ENCODE data around the gene VPS52. TPM values are rescaled to one million over a fixed set of nuclear protein-coding genes. Genes with fewer than 3 reads are reported as not detected.

Gene VPS52
- total RNA-seq, 1 donor from 2014 or later, result 33.9 TPM

- no peak for DNase-seq (ENCODE audit: low read depth)
- H3K4me3 ChIP-seq (ENCODE audit: low read depth, low read length), result peak within 1 kb of the TSS; percentile 74
- TF ChIP-seq CTCF (conservative IDR thresholded peaks at IDR 0.05; ENCODE audit: low read depth, low read length), result no peak
These were observed 42.2 kb upstream of the VPS52 start, which contains the start of gene TAPBP for GRCh38 chr6:33313709-33314514. Gene TAPBP (minus strand): TSS chr6:33314078. CDS start chr6:33314041, 37 bp downstream.

DNA sequence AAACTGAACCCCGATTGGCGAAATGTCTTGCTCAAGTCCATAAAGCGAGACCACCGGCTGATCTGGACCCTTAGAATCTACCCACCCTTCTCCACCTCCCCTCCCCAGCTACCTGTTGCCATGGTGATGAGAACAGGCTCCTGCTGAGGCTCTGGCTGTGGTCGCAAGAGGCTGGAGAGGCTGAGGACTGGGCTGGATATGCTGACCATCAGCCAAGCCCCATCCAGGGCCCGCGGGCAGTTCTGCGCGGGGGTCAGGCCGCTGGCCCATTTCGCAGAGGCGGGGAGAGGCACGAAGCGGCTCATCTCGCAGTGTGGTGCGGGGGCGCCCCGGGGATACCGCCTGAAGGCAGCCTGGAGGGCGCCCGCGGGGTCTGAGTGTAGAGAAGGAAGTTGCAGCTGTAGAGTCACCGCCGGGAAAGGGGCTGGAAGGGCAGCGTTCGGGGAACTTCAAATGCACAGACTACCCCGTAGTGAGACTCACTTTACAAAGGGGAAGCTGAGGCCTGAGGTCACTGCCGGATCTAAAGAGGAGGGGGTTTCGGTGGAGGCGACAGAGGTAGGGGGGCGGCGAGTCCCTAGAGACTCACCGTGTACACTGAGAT is 41.5 kb upstream of the VPS52 start:
- no peak for DNase-seq (ENCODE audit: low read depth)

DNA sequence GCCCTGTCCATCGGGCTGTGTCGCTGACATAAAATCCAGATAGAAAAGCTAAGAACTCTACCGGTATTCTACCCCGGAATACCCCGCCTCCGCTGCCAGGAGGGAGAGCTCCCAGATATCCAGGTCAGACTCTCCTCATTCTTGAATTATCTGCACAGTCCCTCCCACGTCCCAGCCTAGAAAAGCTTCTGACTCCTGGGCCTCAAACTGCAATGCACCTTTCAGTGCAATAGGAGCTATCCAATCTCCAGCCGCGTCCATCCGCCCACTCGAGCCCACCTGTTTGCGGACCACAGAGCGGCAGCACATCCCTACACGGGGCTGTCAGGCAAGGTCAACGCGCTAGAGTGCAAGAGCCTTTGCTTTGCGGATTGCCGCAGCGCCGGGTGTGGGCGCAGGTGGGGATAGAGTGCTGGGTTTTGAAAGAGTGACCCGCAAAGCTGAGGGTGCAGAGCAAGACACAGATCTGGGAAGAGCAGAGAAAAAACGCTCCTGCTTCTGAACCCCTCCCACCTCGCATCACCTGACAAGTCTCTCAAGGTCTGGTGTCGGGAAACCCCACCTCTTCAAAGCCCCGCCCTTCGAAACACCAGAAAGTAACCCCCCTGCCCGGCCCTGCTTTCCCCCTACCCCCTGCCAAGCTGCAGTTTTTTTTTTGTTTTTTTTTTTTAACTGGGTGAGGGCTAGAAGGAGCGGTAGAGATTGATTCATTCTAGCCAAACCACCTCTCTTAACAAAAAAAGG is 40.9 kb upstream of the VPS52 start:
- TF ChIP-seq CTCF (conservative IDR thresholded peaks at IDR 0.05; ENCODE audit: low read depth, low read length), result no peak
- H3K4me3 ChIP-seq (ENCODE audit: low read depth, low read length), result peak overlapping the region; percentile 74
- DNase-seq (ENCODE audit: low read depth), result no peak

More for the DNA sequence above, 41.5 kb upstream of the VPS52 start:
- peak overlapping the region; percentile 74 for H3K4me3 ChIP-seq (ENCODE audit: low read depth, low read length)
- no peak for TF ChIP-seq CTCF (conservative IDR thresholded peaks at IDR 0.05; ENCODE audit: low read depth, low read length)

GRCh38 chr6:33306356-33306755 is 34.7 kb upstream of the VPS52 start:
- no peak for DNase-seq (ENCODE audit: low read depth)
- no peak for TF ChIP-seq CTCF (conservative IDR thresholded peaks at IDR 0.05; ENCODE audit: low read depth, low read length)
- H3K4me3 ChIP-seq (ENCODE audit: low read depth, low read length), result no peak overlapping the region

DNA sequence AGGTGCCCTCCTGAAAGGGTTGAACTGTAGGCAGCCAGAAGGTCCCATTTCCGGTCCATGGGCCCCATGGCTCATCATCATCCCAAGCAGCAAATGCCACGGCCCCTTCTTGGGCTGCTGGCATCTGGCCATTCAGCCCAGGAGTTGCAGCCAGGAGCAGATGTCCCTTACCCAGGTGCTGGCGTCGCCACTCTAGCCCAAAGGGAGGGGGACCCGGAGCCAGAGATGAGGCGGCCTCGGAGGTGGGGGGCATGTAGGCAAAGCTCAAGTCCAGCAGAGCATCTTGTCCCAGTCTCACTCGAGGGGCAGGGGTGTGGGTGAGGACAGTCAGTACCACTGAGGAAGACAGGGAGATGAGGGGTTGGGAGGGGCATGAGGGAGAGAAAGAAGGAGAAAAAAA is 33.4 kb upstream of the VPS52 start:
- TF ChIP-seq CTCF (conservative IDR thresholded peaks at IDR 0.05; ENCODE audit: low read depth, low read length), result no peak
- no peak for DNase-seq (ENCODE audit: low read depth)
- no peak overlapping the region for H3K4me3 ChIP-seq (ENCODE audit: low read depth, low read length)

- H3K4me3 ChIP-seq (ENCODE audit: low read depth, low read length), result no peak overlapping the region
- no peak for DNase-seq (ENCODE audit: low read depth)
- TF ChIP-seq CTCF (conservative IDR thresholded peaks at IDR 0.05; ENCODE audit: low read depth, low read length), result no peak
These were observed 32.5 kb upstream of the VPS52 start for GRCh38 chr6:33304216-33304615.
